Astrocyte (in vitro differentiated cells and primary cell): Measurements from ENCODE around the gene SLCO4A1.

Source experiments
- CTCF ChIP-seq: IDR thresholded peaks from 2 replicates; pipeline ENCODE4 v1.5.1; 2011; ENCODE audit warnings: low read depth, mild to moderate bottlenecking, inconsistent platforms, low read length, moderate library complexity; ENCODE audit not compliant: insufficient read depth
- EZH2 ChIP-seq: IDR thresholded peaks from 2 replicates; pipeline ENCODE4 v1.6.1; 2012; ENCODE audit warnings: mild to moderate bottlenecking, low read length, inconsistent platforms; ENCODE audit not compliant: insufficient read depth

- TF ChIP-seq EZH2 (no peak), CTCF (no peak)
Observed at GRCh38 chr20:62603907-62604785, 38.2 kb upstream of the SLCO4A1 start.
